ENCODE results near the gene ARL13B.

DNA sequence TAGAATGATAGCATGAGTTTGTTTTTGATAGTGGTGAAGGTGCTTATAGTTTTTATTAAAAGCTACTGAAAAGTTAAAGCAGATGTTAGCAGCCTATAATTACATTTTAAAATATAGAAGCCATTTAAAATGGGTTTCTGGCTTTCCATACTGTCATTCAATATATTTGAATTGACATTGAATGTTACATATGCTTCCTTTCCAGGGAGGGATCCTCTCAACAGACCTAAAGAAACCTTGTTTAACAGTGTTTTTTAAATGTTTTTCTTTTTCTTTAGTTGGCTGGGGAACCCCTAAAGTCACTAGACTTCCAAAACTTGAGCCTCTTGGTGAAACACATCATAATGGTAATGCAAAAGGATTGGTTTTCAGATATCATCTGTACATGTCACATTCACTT, 70.6 kb downstream of the ARL13B start:
- TF ChIP-seq, protein P1, sequence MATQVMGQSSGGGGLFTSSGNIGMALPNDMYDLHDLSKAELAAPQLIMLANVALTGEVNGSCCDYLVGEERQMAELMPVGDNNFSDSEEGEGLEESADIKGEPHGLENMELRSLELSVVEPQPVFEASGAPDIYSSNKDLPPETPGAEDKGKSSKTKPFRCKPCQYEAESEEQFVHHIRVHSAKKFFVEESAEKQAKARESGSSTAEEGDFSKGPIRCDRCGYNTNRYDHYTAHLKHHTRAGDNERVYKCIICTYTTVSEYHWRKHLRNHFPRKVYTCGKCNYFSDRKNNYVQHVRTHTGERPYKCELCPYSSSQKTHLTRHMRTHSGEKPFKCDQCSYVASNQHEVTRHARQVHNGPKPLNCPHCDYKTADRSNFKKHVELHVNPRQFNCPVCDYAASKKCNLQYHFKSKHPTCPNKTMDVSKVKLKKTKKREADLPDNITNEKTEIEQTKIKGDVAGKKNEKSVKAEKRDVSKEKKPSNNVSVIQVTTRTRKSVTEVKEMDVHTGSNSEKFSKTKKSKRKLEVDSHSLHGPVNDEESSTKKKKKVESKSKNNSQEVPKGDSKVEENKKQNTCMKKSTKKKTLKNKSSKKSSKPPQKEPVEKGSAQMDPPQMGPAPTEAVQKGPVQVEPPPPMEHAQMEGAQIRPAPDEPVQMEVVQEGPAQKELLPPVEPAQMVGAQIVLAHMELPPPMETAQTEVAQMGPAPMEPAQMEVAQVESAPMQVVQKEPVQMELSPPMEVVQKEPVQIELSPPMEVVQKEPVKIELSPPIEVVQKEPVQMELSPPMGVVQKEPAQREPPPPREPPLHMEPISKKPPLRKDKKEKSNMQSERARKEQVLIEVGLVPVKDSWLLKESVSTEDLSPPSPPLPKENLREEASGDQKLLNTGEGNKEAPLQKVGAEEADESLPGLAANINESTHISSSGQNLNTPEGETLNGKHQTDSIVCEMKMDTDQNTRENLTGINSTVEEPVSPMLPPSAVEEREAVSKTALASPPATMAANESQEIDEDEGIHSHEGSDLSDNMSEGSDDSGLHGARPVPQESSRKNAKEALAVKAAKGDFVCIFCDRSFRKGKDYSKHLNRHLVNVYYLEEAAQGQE (IDR thresholded peaks at IDR 0.05; ENCODE audit: low read depth) = no peak
- no peak for TF ChIP-seq TCF12 (IDR thresholded peaks at IDR 0.05; ENCODE audit: low read depth)

All from Ishikawa (cell line).